ENCODE data around the gene COA8.

Gene COA8

DNA sequence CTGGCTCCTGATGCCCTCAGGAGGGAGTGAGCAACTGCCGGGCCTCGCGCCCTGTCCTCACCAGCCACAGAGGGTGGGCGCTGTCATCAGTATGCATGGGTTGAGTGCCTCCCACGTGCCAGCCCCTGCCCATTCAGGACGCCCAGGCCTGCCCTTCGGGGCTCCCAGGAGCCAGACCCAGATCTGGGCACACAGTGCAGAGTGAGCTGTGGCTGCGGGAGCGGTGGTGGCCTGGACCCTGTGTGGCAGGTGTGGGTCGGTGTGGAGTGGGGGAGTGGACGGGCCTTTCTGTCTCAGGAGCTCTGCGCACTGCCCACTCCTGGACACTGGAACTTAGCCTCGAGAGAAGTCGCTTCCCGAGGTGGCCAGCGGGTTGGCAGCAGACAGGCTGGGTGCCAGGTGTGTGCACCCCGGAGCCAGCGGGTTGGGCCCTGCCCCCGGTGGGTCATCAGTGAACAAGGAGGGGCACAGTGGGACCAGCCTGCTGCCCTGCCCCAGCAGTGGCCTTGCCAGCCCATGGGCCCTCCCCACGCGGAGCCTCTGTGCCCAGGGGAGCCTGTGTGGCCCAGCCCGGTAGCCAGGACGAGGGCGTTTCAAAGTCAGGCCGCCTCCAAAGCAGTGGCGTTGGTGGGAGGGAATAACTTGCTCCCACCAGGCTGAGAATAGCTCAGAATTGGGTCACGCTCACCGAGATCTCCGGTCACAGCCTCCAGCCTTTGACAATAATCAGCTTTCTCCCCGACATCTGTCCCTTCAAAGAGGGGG lies 24.3 kb upstream of the COA8 start:
- no peak for DNase-seq

GRCh38 chr14:103539056-103539825 lies 23.5 kb upstream of the COA8 start:
- no peak for DNase-seq

DNA sequence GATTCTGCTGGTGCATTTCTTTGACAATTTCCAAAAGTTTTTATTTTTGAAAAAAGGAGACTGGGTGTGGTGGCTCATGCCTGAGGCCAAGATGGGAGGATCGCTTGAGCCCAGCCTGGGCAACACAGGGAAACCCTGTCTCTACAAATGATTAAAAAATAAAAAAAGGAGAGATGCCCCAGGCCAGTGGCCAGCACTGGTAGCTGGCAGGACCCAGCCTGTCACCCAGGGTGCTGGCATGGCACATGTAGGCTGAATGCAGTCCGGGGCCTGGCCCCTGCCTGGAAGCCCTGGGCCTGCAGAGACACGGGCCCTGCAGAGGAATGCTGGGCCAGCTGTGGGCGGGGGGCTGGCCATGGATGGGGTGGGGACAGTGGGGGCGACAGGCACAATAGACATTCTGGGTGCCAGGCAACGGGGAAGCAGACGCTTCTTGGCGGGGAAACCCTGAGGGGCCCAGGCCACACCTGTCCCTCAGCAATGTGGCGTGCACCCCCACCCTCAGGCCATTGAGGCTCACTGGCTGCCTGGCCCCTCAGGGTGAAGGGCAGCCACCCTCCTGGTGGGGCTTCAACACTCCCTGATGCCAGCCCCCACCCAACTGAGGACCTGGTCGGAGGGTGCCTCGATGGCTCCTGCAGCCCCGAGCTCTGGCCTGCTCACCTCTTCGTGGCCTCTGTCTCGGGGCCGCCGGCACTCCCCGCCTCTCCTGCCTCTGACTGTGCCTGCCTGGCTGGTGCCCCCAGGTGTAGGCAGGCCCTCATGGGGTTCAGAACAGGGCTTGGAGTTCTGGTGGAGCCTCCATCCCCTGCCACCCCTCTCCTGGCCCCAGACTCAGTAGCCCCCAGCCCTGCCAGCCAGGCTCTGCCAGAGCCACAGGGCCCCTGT lies 21.7 kb upstream of the COA8 start:
- DNase-seq = no peak

GRCh38 chr14:103541709-103542604 lies 20.8 kb upstream of the COA8 start:
- no peak for DNase-seq

DNA sequence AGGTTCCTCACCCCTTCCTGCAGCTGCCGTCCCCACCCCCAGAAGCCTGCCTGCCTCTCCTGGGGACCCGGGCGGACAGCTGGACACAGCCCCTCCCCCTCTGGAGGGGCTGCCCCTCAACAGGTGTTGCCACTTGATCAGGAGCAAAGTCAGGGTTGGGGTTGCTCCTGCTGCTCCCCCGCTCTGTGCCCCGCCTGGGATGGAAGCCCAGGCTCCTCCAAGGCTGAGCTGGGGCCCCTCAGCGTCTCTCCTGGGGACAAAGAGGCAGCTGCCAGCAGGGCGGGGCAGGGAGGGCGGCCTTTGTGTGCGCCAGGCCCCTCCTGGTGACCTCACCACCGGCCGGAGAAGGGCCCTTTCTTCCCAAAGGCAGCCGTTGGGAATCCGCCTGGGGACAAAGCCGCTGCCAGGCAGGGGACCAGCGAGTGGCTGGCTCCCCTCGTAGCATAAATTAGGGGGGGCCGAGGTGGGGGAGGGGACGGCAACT lies 20.1 kb upstream of the COA8 start:
- DNase-seq = no peak

- DNase-seq = no peak
These were observed 19.6 kb upstream of the COA8 start for GRCh38 chr14:103543140-103543539.

DNA sequence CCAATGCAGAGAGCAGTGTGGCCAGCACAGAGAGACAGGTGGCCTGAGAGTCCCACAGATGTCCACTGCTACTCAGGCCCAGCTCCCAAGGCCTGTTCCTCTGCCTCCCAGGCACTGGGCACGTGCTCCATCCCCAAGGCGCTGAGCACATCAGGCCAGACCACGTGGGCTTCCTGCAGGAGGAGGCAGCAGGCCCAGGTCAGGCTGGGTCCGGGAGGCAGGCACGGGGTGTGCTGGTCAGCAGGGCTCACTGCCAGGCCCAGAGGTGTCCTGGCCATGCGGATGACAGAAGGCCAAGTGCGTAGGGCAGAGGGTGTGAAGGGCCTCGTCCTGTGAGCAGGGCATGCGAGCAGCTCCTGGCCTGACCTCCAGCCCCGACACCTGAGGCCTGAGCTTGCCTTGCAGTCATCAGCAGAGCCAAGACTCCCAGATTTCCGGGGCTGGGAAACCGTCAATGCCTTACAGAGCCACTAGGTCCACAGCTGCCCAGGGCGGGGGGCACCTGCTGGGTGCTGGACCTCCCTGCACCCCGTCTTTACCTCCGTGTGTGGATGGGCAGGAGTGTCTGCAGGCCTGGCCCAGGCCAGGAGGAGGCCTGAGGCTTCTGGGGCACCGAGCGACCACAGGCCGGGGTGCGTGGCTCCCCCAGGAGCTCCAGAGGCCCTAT lies 18.9 kb upstream of the COA8 start:
- DNase-seq = no peak

GRCh38 chr14:103544388-103545218 lies 18.2 kb upstream of the COA8 start:
- DNase-seq = no peak

DNA sequence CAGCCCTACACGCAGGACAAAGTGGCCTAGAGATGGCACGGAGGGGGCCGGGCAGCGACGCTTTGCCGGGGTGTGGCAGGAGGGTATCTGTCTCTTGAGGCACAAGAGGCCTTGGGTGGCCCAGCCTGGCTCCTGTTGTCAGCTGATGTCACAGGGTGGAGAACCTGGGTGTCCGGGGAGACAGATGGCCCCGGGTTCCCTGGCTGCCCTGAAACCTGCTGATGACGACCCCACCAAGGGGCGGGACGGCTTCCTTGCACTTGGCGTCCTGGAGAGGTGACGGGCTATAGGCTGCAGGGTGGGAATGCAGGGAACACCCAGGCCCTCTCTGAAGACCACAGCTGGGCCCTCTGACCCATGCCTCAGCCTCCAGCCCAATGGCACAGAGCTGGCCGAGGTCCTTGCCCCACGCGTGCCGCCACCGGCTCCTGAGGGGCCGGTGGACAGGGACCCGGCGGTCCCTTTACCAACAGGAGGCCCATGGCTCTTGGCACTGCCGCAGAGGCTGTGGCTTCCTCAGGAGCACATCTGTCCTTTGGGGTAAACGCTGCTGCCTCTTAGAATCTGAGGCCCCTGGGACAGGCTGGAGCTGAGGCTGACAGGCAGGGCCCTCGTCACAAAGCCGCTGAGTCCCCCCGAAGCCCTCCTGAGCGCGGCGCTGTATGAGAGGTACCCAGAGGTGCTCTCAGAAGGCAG lies 17.4 kb upstream of the COA8 start:
- DNase-seq = no peak

- DNase-seq = no peak
These were observed 16.7 kb upstream of the COA8 start for GRCh38 chr14:103545915-103546651.

DNA sequence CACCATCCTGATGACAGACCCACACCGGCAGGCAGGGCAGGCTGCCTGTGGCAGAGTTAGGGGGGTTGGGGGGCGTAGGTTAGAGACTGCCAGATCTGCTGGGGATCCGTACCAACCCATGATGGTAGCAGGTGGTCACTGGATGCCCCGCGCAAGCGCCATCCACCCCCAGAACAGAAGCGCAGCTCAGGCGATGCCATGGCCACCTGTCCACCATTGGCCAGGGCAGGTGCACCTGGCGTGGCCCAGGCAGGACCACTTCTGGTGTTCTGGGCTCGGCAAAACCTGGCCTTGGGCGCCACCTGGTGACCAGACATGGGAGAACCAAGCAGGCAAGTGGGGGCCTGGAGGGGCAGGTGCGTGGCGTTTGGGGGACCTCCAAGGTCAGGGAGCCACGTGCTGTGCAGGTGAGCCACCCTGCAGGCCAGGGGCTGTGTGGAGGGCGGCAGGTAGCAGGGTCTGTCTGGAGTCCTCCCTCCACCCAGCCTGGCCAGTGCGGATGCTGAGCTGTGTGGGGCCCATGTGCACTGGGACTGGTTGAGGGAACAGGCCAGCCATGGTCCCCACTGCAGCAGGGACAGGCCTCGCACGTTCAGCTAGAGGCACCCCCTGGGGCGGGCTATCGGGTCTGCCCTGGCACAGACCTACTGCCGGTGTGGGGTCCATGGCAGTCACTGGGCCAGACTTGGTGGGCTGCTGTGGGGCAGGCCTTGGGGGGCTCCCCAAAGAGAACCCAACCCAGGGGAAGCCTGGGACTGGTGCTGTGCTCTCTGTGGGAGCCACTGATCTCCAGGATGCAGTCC lies 15.9 kb upstream of the COA8 start:
- peak in 1 of 2 experiments; percentile 35 for DNase-seq

DNA sequence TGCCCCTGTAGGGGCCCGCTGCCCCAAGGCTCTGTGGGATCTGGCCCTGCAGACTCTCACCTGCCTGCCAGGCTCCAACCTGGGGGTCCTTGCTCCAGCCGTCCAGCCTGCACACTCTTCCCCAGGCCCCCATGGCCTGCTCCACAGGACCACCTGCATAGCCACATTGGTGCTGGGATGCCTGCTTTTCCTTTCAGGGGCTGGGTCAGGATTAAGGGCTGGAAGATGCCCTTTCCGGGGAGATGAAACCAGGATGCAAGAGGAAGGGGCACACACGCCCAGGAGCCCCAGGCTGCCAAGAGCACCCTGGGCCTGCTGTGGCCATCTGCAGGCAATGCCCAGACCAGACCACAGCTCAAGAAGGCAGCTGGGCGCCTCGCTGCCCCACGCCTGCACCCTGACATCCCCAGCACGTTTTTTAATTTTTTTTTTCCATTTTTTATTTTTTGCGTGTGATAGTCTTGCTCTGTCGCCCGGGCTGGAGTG lies 15.3 kb upstream of the COA8 start:
- DNase-seq = no peak

GRCh38 chr14:103547941-103548462 lies 14.8 kb upstream of the COA8 start:
- DNase-seq = no peak

DNA sequence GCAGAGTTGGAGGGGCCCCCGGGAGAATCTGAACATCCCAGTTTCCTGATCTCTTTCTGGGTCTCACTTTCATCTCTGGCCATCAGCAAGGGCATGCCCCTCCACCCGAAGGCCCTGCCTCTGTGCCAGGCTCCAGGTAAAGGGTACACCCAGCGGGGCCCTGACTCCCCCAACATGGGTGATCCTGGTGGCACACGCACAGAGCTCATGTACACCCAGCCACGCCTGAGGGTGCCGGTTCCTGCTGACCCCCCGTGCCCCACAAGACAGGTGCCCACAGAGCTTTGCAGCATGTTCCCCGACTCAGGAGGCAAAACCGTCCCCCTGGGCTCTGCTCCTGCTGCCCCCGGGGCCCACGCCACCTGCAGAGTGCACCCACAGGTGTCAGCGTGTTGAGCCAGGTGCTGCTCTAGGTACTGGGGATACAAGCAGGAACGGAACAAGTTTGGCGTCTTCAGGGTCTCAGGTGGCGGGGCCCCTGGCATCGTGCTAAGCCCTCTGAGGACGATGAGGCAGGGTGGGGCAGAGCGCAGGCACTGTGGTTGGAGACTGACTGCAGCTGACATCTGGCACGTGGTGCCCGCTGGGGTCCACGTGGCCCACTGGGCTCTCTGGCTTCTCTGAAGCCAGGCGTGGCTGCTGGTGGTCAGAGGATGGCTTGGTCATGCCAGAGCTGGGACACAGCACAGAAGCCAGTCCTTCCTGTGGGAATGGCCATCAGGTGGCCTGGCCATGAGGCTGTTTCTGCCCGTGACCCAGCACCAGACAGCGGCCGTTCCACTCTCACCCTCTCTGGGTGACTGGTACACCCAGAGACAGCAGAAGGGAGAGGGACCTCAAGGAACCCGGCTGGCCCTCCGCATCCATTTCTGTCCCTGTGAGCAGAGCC lies 14.1 kb upstream of the COA8 start:
- DNase-seq = no peak

DNA sequence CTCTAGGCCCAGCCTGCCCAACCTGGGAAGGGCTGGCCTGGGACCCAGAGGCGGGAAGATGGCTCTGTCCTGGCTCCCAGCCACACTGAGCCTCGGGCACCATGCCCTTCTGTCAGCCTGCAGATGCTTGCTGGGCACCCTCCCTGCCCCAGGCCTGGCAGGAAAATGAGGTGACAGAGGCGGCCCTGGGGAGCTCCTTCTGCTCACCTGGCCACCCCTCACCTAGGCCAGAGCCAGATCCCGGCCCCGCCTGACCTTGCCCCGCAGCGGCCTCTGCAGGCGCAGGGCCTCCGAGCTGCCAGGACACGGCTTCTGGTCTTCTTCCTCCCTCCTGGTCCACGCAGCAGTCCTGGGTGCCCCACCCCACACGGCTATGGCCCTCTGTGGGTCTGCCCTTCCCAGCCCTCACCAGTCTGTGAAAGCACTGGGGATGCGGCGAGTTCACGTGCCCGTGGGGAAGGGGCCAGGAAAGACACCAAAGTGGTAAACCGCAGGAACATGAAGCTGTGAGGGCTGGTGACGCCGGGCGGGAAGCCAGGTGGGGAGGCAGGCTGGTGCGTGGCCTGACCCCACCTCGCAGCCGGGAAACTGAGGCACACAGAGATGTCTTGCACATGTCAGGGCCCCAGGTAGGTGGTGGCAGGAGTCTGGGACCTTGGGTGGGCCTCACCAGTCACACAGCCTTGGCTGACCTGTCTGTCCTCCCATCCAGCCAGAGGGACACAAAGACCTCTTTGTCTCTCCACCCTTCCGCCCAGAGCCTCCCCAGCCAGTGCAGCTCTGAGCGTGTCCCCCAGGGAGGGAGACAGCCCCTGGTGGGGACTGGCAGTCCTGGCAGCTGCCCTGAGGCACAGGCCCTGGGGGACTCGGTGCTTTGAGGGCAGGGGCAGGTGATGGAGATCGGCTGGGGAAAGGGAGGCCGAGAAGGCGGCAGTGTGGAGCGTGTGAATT lies 13.1 kb upstream of the COA8 start:
- no peak for DNase-seq

All from AML-193 (cell line).